Measurements from ENCODE around the gene RRM2.

DNA sequence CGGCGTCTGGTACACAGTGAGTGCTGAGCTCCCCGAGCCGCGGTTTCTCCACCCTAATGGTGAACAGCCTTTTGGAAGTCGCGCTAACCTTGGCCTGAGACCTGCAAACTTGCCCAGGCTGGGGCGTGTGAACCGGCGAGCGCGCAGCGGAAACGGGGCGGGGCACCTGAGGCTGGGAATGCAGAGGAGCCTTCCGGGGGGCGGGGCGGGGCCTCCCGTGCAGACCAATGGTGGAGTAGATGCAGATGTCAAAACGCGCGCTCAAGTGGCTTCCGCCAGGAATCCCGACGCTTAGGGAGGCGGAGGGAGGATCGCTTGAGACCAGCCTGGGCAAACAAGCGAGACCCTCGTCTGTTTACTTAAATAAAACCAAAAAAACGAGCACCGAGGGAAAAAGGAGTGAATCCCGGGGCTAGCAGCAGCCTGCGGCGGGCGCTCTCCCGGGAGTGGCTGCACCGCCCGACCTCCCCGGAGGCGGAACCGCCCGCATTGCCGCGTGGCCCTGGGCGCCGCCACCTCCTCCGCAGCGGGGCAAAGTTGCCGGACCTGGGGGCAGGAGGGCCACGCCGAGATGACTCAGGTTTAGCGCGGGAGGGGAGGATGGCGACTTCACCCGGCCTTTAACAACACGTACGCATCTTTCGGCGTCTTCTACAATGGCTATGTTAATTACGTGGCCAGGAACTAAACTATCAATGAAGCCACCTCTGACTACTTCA, 2.2 kb upstream of the RRM2 start:
- TF ChIP-seq, protein P1, sequence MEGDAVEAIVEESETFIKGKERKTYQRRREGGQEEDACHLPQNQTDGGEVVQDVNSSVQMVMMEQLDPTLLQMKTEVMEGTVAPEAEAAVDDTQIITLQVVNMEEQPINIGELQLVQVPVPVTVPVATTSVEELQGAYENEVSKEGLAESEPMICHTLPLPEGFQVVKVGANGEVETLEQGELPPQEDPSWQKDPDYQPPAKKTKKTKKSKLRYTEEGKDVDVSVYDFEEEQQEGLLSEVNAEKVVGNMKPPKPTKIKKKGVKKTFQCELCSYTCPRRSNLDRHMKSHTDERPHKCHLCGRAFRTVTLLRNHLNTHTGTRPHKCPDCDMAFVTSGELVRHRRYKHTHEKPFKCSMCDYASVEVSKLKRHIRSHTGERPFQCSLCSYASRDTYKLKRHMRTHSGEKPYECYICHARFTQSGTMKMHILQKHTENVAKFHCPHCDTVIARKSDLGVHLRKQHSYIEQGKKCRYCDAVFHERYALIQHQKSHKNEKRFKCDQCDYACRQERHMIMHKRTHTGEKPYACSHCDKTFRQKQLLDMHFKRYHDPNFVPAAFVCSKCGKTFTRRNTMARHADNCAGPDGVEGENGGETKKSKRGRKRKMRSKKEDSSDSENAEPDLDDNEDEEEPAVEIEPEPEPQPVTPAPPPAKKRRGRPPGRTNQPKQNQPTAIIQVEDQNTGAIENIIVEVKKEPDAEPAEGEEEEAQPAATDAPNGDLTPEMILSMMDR (IDR thresholded peaks at IDR 0.05; ENCODE audit: low read length) = no peak
- TF ChIP-seq EZH2 (optimal IDR thresholded peaks at IDR 0.05; ENCODE audit: low read depth, low read length) = no peak

Measured in MM.1S (cell line).